HEK293 (cell line): ENCODE data around the gene HTATSF1.

Source experiments
- CTCF ChIA-PET: fragments of 350-600 bp; formaldehyde crosslinking; extraction: SDS; loops from one replicate; lab custom pipeline; 2021; ENCODE audit warnings: antibody characterized with exemption; lab: Yijun Ruan, JAX
- POLR2A ChIA-PET: fragments of 300-600 bp; formaldehyde crosslinking; extraction: SDS; loops from one replicate; lab custom pipeline; 2020; ENCODE audit warnings: antibody characterized with exemption, inconsistent platforms; lab: Yijun Ruan, JAX
- H3K27ac ChIP-seq: fragments of 200-500 bp; sonication (Bioruptor generic); 2 replicates; pipeline ENCODE4 v1.5.1; 2014; ENCODE audit warnings: low read depth, low read length, control low read depth, inconsistent platforms; ENCODE audit errors: extremely low read depth
- H3K36me3 ChIP-seq, 2 experiments: fragments of 200-500 bp in 1 of 2; sonication (Bioruptor generic) in 1 of 2; 1 replicate in 1 of 2; 2 replicates in 1 of 2; pipeline ENCODE4 v1.5.1; 2014 to 2017; ENCODE audit warnings: inconsistent platforms in 2 of 2, low read length in 2 of 2; ENCODE audit not compliant: control insufficient read depth in 2 of 2, insufficient read depth in 1 of 2
- H3K4me1 ChIP-seq: fragments of 200-500 bp; sonication (Bioruptor generic); 2 replicates; pipeline ENCODE4 v1.5.1; 2014; ENCODE audit warnings: mild to moderate bottlenecking, low read length, inconsistent platforms; ENCODE audit not compliant: control insufficient read depth, insufficient read depth
- H3K4me3 ChIP-seq: 2 replicates; pipeline ENCODE4 v1.5.1; 2011; ENCODE audit warnings: low read depth, mild to moderate bottlenecking, control low read depth, low read length, moderate library complexity
- H3K9me3 ChIP-seq: fragments of 200-500 bp; sonication (Bioruptor generic); 2 replicates; pipeline ENCODE4 v1.5.1; 2014; ENCODE audit warnings: low read depth, low read length, inconsistent platforms; ENCODE audit not compliant: control insufficient read depth, insufficient read depth
- GLI2 ChIP-seq: fragments of 450-650 bp; formaldehyde crosslinking; IDR thresholded peaks from 2 replicates; pipeline ENCODE4; 2017; ENCODE audit warnings: missing biosample characterization, missing genetic modification characterization, low read depth, borderline replicate concordance
- KLF9 ChIP-seq: fragments of 450-650 bp; formaldehyde crosslinking; IDR thresholded peaks from 2 replicates; pipeline ENCODE4 v1.5.1; 2016; ENCODE audit warnings: missing biosample characterization, missing genetic modification characterization, low read depth
- PATZ1 ChIP-seq: fragments of 450-650 bp; formaldehyde crosslinking; IDR thresholded peaks from 2 replicates; pipeline ENCODE4 v1.5.1; 2016; ENCODE audit warnings: missing biosample characterization, missing genetic modification characterization
- ZBTB10 ChIP-seq: fragments of 450-650 bp; formaldehyde crosslinking; IDR thresholded peaks from 2 replicates; pipeline ENCODE4 v1.5.1; 2016; ENCODE audit warnings: missing biosample characterization, missing genetic modification characterization
- ZBTB17 ChIP-seq: fragments of 450-650 bp; formaldehyde crosslinking; IDR thresholded peaks from 2 replicates; pipeline ENCODE4 v1.5.1; 2016; ENCODE audit warnings: missing biosample characterization, missing genetic modification characterization
- ZFP69B ChIP-seq: fragments of 450-650 bp; formaldehyde crosslinking; IDR thresholded peaks from 2 replicates; pipeline ENCODE4 v1.5.1; 2016; ENCODE audit warnings: missing biosample characterization, missing genetic modification characterization
- ZNF114 ChIP-seq: fragments of 450-650 bp; formaldehyde crosslinking; IDR thresholded peaks from 2 replicates; pipeline ENCODE4 v1.5.0; 2017; ENCODE audit warnings: missing biosample characterization, missing genetic modification characterization
- ZNF121 ChIP-seq: fragments of 450-650 bp; formaldehyde crosslinking; IDR thresholded peaks from 2 replicates; pipeline ENCODE4 v1.5.1; 2016; ENCODE audit warnings: missing biosample characterization, missing genetic modification characterization
- ZNF157 ChIP-seq: fragments of 450-650 bp; formaldehyde crosslinking; IDR thresholded peaks from 2 replicates; pipeline ENCODE4 v1.5.1; 2016; ENCODE audit warnings: missing biosample characterization, missing genetic modification characterization
- ZNF184 ChIP-seq: fragments of 450-650 bp; IDR thresholded peaks from 2 replicates; pipeline ENCODE4 v1.5.1; 2018; ENCODE audit warnings: missing biosample characterization, mild to moderate bottlenecking, missing genetic modification characterization
- ZNF24 ChIP-seq: fragments of 450-650 bp; formaldehyde crosslinking; IDR thresholded peaks from 2 replicates; pipeline ENCODE4 v1.5.1; 2016; ENCODE audit warnings: missing biosample characterization, missing genetic modification characterization
- ZNF292 ChIP-seq: fragments of 450-650 bp; formaldehyde crosslinking; IDR thresholded peaks from 2 replicates; pipeline ENCODE4 v1.5.1; 2016; ENCODE audit warnings: low read depth, missing biosample characterization, missing genetic modification characterization, borderline replicate concordance
- ZNF416 ChIP-seq: fragments of 450-650 bp; formaldehyde crosslinking; IDR thresholded peaks from 2 replicates; pipeline ENCODE4 v1.5.1; 2016; ENCODE audit warnings: missing biosample characterization, missing genetic modification characterization
- ZNF426 ChIP-seq: fragments of 450-650 bp; formaldehyde crosslinking; IDR thresholded peaks from 2 replicates; pipeline ENCODE4 v1.5.1; 2017; ENCODE audit warnings: missing biosample characterization, missing genetic modification characterization, mild to moderate bottlenecking, inconsistent platforms, moderate library complexity
- ZNF560 ChIP-seq: fragments of 450-650 bp; formaldehyde crosslinking; IDR thresholded peaks from 2 replicates; pipeline ENCODE4 v1.5.1; 2017; ENCODE audit warnings: missing biosample characterization, missing genetic modification characterization, borderline replicate concordance
- ZNF571 ChIP-seq: fragments of 450-650 bp; formaldehyde crosslinking; IDR thresholded peaks from 2 replicates; pipeline ENCODE4 v1.5.0; 2017; ENCODE audit warnings: missing biosample characterization, missing genetic modification characterization
- ZNF623 ChIP-seq: fragments of 450-650 bp; formaldehyde crosslinking; IDR thresholded peaks from 2 replicates; pipeline ENCODE4 v1.5.1; 2016; ENCODE audit warnings: missing biosample characterization, missing genetic modification characterization
- ZNF664 ChIP-seq: fragments of 450-650 bp; formaldehyde crosslinking; IDR thresholded peaks from 2 replicates; pipeline ENCODE4 v1.5.1; 2016; ENCODE audit warnings: missing biosample characterization, missing genetic modification characterization
- ZNF837 ChIP-seq: fragments of 450-650 bp; formaldehyde crosslinking; IDR thresholded peaks from 2 replicates; pipeline ENCODE4 v1.5.1; 2016; ENCODE audit warnings: missing biosample characterization, missing genetic modification characterization
- ZSCAN18 ChIP-seq: fragments of 450-650 bp; formaldehyde crosslinking; IDR thresholded peaks from 2 replicates; pipeline ENCODE4 v1.5.1; 2016; ENCODE audit warnings: missing biosample characterization, missing genetic modification characterization
- TF ChIP-seq, protein P1 (sequence below): fragments of 450-650 bp; formaldehyde crosslinking; optimal IDR thresholded peaks from 2 replicates; pipeline ENCODE3; 2016; ENCODE audit warnings: missing biosample characterization, mild to moderate bottlenecking, missing genetic modification characterization
- TF ChIP-seq, protein P2 (sequence below): fragments of 450-650 bp; formaldehyde crosslinking; IDR thresholded peaks from 2 replicates; pipeline ENCODE4 v1.5.1; 2016; ENCODE audit warnings: missing biosample characterization, missing genetic modification characterization
- TF ChIP-seq, protein P3 (sequence below): sonication (generic); formaldehyde crosslinking; IDR thresholded peaks from 2 replicates; pipeline ENCODE4 v1.8.1; 2022; ENCODE audit warnings: mild to moderate bottlenecking, moderate library complexity, missing genetic modification reagents

HTATSF1 gene, protein sequence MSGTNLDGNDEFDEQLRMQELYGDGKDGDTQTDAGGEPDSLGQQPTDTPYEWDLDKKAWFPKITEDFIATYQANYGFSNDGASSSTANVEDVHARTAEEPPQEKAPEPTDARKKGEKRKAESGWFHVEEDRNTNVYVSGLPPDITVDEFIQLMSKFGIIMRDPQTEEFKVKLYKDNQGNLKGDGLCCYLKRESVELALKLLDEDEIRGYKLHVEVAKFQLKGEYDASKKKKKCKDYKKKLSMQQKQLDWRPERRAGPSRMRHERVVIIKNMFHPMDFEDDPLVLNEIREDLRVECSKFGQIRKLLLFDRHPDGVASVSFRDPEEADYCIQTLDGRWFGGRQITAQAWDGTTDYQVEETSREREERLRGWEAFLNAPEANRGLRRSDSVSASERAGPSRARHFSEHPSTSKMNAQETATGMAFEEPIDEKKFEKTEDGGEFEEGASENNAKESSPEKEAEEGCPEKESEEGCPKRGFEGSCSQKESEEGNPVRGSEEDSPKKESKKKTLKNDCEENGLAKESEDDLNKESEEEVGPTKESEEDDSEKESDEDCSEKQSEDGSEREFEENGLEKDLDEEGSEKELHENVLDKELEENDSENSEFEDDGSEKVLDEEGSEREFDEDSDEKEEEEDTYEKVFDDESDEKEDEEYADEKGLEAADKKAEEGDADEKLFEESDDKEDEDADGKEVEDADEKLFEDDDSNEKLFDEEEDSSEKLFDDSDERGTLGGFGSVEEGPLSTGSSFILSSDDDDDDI

GRCh38 chrX:136497556-136498052 lies at the start of gene HTATSF1:
Gene HTATSF1 (plus strand): TSS chrX:136497592. CDS start chrX:136497685, 93 bp downstream.
- Histone ChIP-seq H3K4me1 (peaks cover 2% of the 10 kb centered on the region; the same call in 1 of the 2 replicates), H3K36me3 (peaks cover 22 to 25% of the 10 kb centered on the region in 2 experiments; a peak in 2 of 3 replicates), H3K27ac (peak within 1 kb of the TSS; percentile 97), H3K9me3 (no peaks in the 10 kb centered on the region), H3K4me3 (peak within 1 kb of the TSS; percentile 60)
- ChIA-PET CTCF (interaction anchor here (1.2 to 2.1 kb wide), 3 partner anchors 79 to 469 kb away, joined by 3 to 7 read pairs (median 4); no protein-coding TSS in a partner anchor), POLR2A (interaction anchor here (1.9 kb wide), 1 partner anchor 77 kb away, joined by 9 read pairs; no protein-coding TSS in a partner anchor)
- TF ChIP-seq ZNF571 (tag by site-specific recombination) (no peak), ZNF157 (tag by site-specific recombination) (no peak), ZSCAN18 (no peak), PATZ1 (tag by site-specific recombination) (0 out of 2 replicates have a peak, but pooled peaks have one; percentile 21), ZNF426 (tag by site-specific recombination) (no peak), GLI2 (tag by site-specific recombination) (no peak), ZBTB17 (tag by site-specific recombination) (peak; percentile 80), ZNF121 (tag by site-specific recombination) (no peak), ZNF114 (no peak), ZNF416 (tag by site-specific recombination) (no peak), ZNF24 (tag by site-specific recombination) (0 out of 2 replicates have a peak, but pooled peaks have one; percentile 18), ZNF560 (tag by site-specific recombination) (no peak), ZNF184 (tag by site-specific recombination) (no peak), ZNF623 (no peak), ZNF292 (tag by site-specific recombination) (no peak), ZNF837 (tag by site-specific recombination) (no peak), ZBTB10 (tag by site-specific recombination) (no peak), ZFP69B (tag by site-specific recombination) (no peak), ZNF664 (tag by site-specific recombination) (no peak), KLF9 (tag by site-specific recombination) (no peak)
- TF ChIP-seq, protein P1, sequence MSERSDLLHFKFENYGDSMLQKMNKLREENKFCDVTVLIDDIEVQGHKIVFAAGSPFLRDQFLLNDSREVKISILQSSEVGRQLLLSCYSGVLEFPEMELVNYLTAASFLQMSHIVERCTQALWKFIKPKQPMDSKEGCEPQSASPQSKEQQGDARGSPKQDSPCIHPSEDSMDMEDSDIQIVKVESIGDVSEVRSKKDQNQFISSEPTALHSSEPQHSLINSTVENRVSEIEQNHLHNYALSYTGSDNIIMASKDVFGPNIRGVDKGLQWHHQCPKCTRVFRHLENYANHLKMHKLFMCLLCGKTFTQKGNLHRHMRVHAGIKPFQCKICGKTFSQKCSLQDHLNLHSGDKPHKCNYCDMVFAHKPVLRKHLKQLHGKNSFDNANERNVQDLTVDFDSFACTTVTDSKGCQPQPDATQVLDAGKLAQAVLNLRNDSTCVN = peak; percentile 33
- TF ChIP-seq, protein P2, sequence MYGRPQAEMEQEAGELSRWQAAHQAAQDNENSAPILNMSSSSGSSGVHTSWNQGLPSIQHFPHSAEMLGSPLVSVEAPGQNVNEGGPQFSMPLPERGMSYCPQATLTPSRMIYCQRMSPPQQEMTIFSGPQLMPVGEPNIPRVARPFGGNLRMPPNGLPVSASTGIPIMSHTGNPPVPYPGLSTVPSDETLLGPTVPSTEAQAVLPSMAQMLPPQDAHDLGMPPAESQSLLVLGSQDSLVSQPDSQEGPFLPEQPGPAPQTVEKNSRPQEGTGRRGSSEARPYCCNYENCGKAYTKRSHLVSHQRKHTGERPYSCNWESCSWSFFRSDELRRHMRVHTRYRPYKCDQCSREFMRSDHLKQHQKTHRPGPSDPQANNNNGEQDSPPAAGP (tag by site-specific recombination) = peak; percentile 21; the same call in 1 of the 2 replicates
- TF ChIP-seq, protein P3, sequence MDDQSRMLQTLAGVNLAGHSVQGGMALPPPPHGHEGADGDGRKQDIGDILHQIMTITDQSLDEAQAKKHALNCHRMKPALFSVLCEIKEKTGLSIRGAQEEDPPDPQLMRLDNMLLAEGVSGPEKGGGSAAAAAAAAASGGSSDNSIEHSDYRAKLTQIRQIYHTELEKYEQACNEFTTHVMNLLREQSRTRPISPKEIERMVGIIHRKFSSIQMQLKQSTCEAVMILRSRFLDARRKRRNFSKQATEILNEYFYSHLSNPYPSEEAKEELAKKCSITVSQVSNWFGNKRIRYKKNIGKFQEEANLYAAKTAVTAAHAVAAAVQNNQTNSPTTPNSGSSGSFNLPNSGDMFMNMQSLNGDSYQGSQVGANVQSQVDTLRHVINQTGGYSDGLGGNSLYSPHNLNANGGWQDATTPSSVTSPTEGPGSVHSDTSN (CRISPR knock-in tag) = no peak
